RWPE2 (cell line): Measurements from ENCODE around the gene EPB41L3.
"Not testable (repeated sequence)": the region's sequence is repeated elsewhere in the genome, so short reads cannot be mapped to it uniquely, and the experiment has no call there.

ENCODE experiments used
- ATAC-seq: fragments of 200-7000 bp; cut with Tn5 transposase; 3 replicates; pipeline ENCODE4 v1.9.1; 2021; ENCODE audit warnings: low read depth
- DNase-seq: peaks from one replicate; pipeline ENCODE4 v3.0.0-alpha.2; 2020; ENCODE audit warnings: low spot score
- H3K27ac ChIP-seq: fragments of 450-650 bp; 2 replicates; pipeline ENCODE4 v1.5.1; 2017; ENCODE audit warnings: mild to moderate bottlenecking; ENCODE audit not compliant: poor library complexity, severe bottlenecking
- H3K27me3 ChIP-seq: fragments of 250-450 bp; sonication (Bioruptor Pico); 2 replicates; pipeline ENCODE4 v1.5.1; 2021; ENCODE audit warnings: mild to moderate bottlenecking, moderate library complexity; ENCODE audit not compliant: insufficient read depth, poor library complexity, severe bottlenecking
- H3K36me3 ChIP-seq: fragments of 250-450 bp; sonication (Bioruptor Pico); 2 replicates; pipeline ENCODE4 v1.5.1; 2020; ENCODE audit warnings: low read depth, mild to moderate bottlenecking, moderate library complexity
- H3K4me1 ChIP-seq: fragments of 250-450 bp; sonication (Bioruptor Pico); 2 replicates; pipeline ENCODE4 v1.5.1; 2021; ENCODE audit warnings: mild to moderate bottlenecking, moderate library complexity; ENCODE audit not compliant: insufficient read depth, poor library complexity, severe bottlenecking
- H3K4me3 ChIP-seq: fragments of 250-450 bp; sonication (Bioruptor Pico); 2 replicates; pipeline ENCODE4 v1.5.1; 2021; ENCODE audit warnings: mild to moderate bottlenecking, moderate library complexity; ENCODE audit not compliant: severe bottlenecking
- H3K9me3 ChIP-seq: fragments of 250-450 bp; sonication (Bioruptor Pico); 2 replicates; pipeline ENCODE4 v1.5.1; 2021; ENCODE audit warnings: mild to moderate bottlenecking, moderate library complexity; ENCODE audit not compliant: severe bottlenecking
- TF ChIP-seq, protein P1 (sequence below): fragments of 450-650 bp; IDR thresholded peaks from one replicate; pipeline ENCODE4 v1.5.1; 2017; ENCODE audit warnings: mild to moderate bottlenecking, moderate library complexity; ENCODE audit not compliant: poor library complexity, severe bottlenecking

EPB41L3 gene

DNA sequence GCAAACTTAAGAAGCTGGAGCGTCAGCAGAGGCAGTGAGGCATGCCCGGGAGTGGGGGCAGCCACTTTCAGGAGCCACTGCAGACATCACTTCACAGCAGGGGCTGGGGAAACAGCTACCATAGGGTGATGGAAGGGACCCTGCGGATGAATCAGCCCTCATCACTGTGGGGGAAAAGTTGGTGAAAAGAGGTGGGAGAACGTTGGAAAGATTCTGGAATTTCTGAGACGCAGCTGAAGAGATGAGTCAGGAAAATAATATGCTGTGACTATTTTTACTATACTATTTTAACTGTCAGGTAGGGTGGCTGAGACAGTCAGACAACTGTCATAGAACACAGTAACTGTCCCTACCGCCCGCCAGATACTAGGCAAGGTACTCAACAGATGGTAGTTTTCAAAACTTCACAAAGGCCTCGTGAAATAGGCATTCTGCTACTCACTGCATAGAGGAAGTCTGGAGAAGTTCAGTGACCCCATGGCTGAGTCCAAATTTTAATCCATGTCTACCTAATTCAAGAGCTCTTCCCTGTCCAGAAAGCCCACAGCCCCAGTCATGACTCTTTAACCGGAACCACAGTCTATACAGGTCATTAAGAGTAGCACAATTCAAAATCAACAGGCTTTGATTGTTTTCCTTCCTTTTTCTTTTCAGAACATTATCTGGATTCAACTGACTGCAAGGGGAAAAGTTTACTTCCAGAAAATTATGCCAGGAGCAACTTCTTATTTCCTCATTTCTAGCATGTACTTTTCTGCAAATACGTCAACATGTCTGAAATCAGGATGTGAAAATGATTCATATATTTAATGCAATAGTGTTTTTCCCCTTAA is 39.3 kb upstream of the EPB41L3 start:
- no peaks in the 10 kb centered on the region for H3K36me3 ChIP-seq
- no peaks in the 10 kb centered on the region for H3K27me3 ChIP-seq
- ATAC-seq (no peak), DNase-seq (no peak)
- TF ChIP-seq, protein P1, sequence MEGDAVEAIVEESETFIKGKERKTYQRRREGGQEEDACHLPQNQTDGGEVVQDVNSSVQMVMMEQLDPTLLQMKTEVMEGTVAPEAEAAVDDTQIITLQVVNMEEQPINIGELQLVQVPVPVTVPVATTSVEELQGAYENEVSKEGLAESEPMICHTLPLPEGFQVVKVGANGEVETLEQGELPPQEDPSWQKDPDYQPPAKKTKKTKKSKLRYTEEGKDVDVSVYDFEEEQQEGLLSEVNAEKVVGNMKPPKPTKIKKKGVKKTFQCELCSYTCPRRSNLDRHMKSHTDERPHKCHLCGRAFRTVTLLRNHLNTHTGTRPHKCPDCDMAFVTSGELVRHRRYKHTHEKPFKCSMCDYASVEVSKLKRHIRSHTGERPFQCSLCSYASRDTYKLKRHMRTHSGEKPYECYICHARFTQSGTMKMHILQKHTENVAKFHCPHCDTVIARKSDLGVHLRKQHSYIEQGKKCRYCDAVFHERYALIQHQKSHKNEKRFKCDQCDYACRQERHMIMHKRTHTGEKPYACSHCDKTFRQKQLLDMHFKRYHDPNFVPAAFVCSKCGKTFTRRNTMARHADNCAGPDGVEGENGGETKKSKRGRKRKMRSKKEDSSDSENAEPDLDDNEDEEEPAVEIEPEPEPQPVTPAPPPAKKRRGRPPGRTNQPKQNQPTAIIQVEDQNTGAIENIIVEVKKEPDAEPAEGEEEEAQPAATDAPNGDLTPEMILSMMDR = no peak
- no peak overlapping the region for H3K4me3 ChIP-seq
- H3K4me1 ChIP-seq = no peaks in the 10 kb centered on the region
- H3K9me3 ChIP-seq = no peaks in the 10 kb centered on the region
- H3K27ac ChIP-seq = no peak overlapping the region

DNA sequence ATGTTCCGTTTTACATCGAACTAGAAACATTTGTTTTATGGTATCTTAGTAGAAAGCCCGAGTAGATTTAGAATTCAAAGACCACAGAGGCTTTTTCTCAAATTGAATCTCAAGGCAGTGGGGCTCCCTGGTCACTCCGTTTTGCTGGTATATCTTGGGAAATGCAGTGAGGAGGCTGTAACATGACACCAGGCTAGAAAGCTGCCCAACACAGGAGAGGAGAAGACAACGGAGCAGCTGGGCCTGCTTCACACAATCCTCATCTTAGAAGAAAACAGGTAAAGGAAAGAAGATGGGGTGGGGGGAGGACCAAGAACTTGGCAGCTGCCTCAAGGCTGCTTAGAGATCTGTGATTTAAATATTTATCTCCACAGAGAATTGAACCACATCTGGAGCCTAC is 38.3 kb upstream of the EPB41L3 start:
- Histone ChIP-seq H3K4me3 (no peak overlapping the region), H3K4me1 (no peaks in the 10 kb centered on the region), H3K27me3 (no peaks in the 10 kb centered on the region), H3K27ac (no peak overlapping the region), H3K36me3 (no peaks in the 10 kb centered on the region), H3K9me3 (no peaks in the 10 kb centered on the region)
- ATAC-seq = 0 out of 3 replicates have a peak, but pooled peaks have one; percentile 35
- no peak for DNase-seq
- TF ChIP-seq, protein P1 = no peak

GRCh38 chr18:5574843-5575242 is 31.0 kb upstream of the EPB41L3 start:
- no peak overlapping the region for H3K4me3 ChIP-seq
- ATAC-seq = no peak
- H3K36me3 ChIP-seq = no peaks in the 10 kb centered on the region
- TF ChIP-seq, protein P1 = no peak
- H3K27me3 ChIP-seq = no peaks in the 10 kb centered on the region
- H3K27ac ChIP-seq = no peak overlapping the region
- no peaks in the 10 kb centered on the region for H3K9me3 ChIP-seq
- no peak for DNase-seq
- H3K4me1 ChIP-seq = no peaks in the 10 kb centered on the region

GRCh38 chr18:5571666-5572065 is 27.9 kb upstream of the EPB41L3 start:
- ATAC-seq (no peak), DNase-seq (no peak)
- Histone ChIP-seq H3K36me3 (no peaks in the 10 kb centered on the region), H3K9me3 (no peaks in the 10 kb centered on the region), H3K4me3 (no peak overlapping the region), H3K27ac (no peak overlapping the region), H3K27me3 (no peaks in the 10 kb centered on the region), H3K4me1 (no peaks in the 10 kb centered on the region)
- TF ChIP-seq, protein P1 = no peak

GRCh38 chr18:5570613-5571012 is 26.8 kb upstream of the EPB41L3 start:
- not testable (repeated sequence) for H3K4me3 ChIP-seq, H3K36me3 ChIP-seq, H3K27ac ChIP-seq, H3K9me3 ChIP-seq, DNase-seq, H3K27me3 ChIP-seq, ATAC-seq, H3K4me1 ChIP-seq
